HG03571 (cell line): ENCODE measurements around the gene ZNF423.
"Not testable (repeated sequence)": the region's sequence is repeated elsewhere in the genome, so short reads cannot be mapped to it uniquely, and the experiment has no call there.

ENCODE experiments used
- ATAC-seq: cut with Tn5 transposase; IDR thresholded peaks from one replicate; pipeline ENCODE4 v1.9.1; 2021; ENCODE audit not compliant: unreplicated experiment

Gene ZNF423

GRCh38 chr16:49520492-49521038 lies 335.3 kb downstream of the ZNF423 start:
- ATAC-seq: no peak

DNA sequence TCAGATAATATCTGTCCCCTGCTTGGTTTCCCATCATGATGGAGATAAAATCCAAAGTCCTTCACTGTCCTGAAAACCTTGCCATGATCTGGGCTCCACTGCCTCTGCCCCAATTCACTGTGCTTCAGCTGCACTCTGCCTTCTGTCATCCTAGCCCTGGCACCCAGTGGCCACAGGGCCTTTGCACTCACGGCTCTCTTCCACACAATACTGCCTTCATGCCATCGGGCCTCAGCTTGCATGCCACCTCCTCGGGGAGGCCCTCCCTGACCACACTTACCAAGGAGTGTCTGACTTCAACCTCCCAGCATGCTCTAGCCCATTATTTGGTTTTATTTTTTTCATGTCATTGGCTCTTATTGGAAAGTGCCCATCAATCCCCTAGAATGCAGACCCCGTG lies 336.2 kb downstream of the ZNF423 start:
- no peak for ATAC-seq

DNA sequence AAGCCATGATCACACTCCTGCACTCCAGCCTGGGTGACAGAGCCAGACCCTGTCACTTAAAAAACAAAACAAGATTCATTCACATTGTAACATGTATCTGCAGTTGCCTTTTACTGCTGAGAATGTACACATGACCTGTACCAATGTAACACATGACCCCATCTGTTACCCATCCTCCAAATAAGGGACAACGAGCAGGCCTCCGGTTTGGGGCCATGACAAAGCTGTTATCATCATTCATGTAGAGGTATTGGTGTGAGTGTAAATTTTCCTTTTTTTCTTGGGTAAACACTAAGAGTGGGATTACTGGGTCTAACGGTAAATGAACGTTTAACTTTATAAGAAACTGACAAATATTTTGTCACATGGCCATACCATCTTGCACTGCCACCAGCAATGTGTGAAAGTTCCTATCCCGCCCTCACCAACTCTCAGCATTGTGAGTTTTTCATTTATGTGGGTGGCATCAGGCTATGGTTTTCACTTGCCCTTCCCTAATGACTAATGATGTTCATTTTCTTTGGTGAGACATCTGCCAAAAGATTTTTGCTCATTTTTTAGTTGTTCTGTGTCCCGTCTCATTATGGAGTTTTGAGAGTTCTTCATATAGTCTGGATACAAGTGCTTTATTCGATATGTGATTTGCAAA lies 336.8 kb downstream of the ZNF423 start:
- ATAC-seq: no peak

DNA sequence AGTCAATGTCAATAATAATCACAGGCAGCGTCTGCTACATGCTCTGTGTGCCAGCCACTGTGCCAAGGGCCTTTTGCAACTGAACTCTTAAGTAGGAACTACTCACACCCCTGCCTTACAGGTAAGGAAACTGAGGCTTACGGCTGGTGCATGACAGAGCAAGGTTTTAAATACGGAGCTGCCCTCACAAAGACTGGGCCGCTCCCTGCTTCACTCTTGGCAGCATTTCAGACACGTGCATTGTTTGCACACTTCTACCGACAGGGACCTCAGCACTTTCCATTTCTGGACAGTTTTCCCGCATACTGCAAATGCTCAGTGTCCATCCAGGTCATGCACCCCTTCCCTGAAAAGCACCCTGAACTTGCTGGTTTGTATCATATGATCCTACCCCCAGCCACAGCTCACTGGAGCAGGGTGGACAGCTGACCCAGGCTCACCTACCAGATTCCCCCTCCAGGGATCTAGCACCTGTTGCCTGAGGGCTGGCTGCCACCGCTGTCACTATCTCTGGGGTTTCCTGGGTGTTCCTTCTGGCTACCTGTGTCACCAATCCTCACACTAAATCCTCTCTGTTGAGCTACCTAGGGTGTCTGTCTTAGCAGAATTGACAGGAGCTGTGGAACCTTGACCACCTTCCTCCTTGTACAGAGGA lies 339.4 kb downstream of the ZNF423 start:
- no peak for ATAC-seq

GRCh38 chr16:49515861-49516260 lies 340.1 kb downstream of the ZNF423 start:
- ATAC-seq: no peak

DNA sequence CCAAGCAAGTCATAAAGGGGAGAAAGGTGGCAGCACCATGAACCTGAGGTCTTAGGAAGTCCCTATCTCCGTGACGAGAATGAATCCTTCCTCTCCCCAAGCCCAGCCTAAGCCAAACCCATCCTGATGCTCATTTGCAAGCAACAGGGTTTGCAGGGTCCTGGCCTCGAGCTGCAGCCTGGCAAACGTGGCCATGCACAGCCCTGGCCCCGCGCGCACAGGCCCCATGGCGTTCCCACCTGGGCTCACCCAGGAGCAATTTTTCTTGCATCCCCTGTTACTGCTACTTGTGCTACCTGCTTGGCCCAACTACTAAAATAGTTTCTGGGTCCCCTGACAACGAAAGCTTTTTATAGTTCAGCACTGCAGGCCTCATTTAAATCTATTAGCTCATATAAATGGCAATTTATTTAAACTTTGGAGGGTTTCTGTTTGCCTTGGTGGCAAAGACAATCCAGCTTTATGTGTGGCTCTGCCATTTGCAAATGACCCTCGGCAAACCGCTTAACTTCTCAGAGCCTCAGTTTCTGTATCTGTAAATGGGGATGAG lies 340.8 kb downstream of the ZNF423 start:
- ATAC-seq: no peak

DNA sequence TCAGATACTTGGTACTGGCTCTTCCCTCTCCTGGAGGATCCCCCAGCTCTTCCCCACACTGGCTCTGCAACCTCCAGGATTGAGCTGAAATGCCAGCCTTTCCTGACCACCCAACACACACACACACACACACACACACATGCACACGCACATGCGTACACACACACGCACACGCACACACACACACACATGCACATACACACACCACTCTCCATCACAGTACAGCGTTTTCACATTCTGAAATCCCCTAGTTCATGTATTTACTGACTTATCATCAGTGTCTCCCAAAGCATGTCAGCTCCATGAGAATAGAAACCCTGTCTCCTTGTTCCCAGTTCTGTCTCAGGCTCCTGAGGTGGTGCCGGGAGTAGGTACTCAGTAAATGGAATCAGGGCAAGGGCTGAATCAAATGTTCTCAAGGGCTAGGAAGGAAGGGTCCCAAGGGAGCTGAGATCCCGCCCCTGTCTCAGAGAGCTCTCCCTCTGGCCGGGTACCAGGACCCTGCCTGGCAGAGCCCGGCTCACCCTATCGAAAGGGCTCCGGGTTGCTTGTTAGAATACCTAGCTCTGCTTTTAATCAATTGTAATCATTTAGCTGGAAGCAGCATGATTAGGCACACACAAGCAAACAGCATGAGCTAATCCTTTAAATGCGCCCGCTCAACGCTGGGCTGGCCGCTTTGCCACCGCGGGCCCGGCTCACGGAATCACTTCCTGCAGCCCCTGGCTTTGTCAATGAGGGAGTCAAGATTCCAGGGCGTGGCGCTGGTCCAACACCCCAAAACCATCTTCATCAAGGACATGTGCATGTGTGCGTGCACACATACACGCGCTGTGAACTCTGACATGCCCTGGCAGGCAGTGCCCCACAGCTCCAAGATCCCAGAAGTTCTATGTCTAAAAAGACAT lies 341.6 kb downstream of the ZNF423 start:
- no peak for ATAC-seq

GRCh38 chr16:49513040-49513439 lies 342.9 kb downstream of the ZNF423 start:
- ATAC-seq: no peak

GRCh38 chr16:49510654-49511305 lies 345.1 kb downstream of the ZNF423 start:
- no peak for ATAC-seq

GRCh38 chr16:49510141-49510540 lies 345.8 kb downstream of the ZNF423 start:
- no peak for ATAC-seq

DNA sequence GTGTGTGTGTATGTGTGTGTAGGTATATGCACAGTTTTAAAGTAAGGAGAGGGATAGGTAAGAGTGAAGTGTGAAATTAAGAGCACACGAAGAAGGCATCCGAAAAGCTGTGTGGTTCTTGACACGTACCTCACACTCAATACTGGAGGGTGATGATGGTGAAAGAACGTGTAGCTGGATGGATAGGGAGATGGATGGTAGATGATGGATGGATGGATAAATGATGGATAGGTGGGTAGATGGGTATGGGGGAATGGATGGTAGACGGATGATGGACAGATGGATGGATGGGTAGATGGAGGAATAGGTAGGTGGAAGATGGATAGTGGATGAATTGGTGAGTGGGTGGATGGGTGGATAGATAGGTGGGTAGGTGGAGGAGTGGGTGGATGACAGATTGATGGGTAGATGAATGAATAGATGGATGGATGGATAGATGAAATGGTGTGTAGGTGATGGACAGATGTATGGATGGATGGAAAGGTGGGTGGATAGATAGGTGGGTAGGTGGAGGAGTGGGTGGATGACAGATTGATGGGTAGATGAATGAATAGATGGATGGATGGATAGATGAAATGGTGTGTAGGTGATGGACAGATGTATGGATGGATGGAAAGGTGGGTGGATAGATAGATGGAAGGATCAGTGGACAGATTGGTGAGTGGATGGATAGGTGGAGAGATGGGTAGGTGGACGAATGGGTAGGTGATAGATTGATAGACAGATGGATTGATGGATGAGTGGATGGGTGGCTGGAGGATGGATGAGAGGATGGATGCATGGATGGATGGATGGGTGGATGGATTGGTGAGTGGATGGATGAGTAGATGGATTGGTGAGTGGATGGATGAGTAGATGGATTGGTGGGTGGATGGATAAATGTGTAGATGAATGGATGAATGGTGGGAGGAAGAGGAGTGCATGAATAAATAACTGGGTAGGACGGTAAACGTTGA lies 349.6 kb downstream of the ZNF423 start:
- ATAC-seq: not testable (repeated sequence)

GRCh38 chr16:49505556-49505955 lies 350.4 kb downstream of the ZNF423 start:
- no peak for ATAC-seq

GRCh38 chr16:49504626-49505025 lies 351.3 kb downstream of the ZNF423 start:
- ATAC-seq: no peak

GRCh38 chr16:49504023-49504364 lies 351.9 kb downstream of the ZNF423 start:
- ATAC-seq: no peak

GRCh38 chr16:49503256-49504022 lies 352.5 kb downstream of the ZNF423 start:
- ATAC-seq: peak; percentile 54

DNA sequence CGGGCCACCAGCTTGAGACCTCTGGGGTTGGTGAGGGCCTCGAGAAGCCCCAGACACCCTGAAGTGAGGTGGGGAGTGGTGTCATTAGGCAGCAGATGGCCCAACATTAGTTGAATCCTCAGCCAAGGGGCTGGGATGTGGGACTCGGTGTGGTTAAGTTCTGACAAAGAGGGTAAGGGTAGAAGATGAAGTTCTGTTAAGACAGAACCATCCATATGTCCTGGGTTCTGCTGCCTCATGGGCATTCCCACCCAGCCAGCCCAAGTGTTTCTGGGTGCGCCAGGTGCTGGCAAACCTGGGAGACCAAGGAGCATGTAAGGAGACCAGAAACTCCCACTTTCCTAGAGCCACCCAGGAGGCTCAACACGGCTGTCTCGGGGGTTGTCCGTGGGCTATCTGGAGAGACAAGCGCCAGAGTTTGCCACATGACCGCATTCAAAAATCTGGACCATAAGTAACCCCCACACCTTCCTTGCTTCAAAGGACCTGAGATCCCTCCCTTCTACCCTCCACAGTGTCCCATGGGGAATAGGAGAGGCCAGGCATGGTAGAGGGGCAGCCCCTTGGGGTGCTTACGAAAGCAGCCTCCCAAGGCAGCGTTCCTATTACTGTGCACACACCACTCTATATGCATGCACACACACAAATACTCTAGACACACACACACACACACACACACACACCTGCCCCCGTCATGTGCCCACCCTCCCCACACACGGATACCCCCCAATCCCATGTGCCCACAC lies 353.6 kb downstream of the ZNF423 start:
- no peak for ATAC-seq

DNA sequence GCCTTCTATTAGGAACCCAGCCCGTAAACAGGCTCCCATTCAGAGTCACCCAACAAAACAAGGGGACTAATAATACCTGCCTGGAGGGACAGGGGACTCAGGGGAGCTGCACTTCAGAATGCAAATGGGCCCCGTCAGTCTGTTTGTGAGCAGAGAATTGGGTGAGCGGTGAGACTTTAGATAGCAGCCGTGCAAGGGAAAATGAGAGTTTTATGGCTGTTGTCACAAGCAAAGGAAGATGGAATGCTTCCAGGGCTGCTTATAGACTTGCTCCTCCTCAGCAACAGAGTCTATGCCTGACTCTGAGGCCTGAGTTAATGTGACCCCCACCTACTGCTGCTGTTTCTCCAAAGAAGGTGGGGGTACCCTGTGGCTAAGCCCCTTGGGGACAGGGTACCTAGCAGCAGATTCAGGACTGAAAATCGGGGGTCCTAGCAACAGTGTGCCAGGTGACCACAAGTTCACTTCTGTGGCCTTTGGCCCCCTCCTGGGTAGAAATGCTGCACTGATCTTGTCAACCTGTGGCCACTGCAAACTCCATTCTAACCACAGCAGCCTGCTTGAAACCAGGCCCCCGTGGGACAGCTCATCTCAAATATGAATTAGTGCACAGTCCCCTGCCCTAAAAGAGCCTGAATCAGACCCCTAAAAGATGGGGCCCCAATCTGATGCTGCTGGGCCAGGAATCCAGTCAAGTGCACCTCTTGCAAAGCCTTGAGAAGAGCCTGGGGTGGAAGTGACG lies 355.9 kb downstream of the ZNF423 start:
- ATAC-seq: no peak

DNA sequence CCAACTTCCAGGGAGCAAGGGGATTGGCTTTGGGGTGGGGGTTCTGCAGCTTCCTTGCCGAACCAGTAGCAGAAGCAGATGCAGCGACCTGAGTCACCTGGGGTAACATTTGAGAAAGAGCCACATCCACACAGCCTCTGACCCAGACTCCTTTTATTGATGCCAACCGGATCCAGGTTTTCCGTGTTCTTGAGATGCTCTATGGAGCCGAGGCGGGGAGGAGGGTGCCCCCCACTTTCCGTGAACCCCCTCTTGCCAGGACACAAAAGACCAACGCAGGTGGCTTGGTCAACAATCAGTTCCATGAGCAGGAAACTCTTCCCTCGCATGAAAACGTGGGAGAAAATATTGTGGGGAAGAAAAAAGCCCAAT lies 356.5 kb downstream of the ZNF423 start:
- ATAC-seq: no peak
